Epithelial cell of prostate (primary cell): ENCODE data around the gene PCDHGB3.
"Not testable (repeated sequence)": the region's sequence is repeated elsewhere in the genome, so short reads cannot be mapped to it uniquely, and the experiment has no call there.

Experiments
- DNase-seq: peaks from one replicate; pipeline ENCODE4 v3.0.0-alpha.2; 2011; ENCODE audit warnings: low read depth, low spot score
- H3K27ac ChIP-seq: fragments of 450-650 bp; 2 replicates; pipeline ENCODE4 v1.5.1; 2017; ENCODE audit warnings: mild to moderate bottlenecking

Gene PCDHGB3

DNA sequence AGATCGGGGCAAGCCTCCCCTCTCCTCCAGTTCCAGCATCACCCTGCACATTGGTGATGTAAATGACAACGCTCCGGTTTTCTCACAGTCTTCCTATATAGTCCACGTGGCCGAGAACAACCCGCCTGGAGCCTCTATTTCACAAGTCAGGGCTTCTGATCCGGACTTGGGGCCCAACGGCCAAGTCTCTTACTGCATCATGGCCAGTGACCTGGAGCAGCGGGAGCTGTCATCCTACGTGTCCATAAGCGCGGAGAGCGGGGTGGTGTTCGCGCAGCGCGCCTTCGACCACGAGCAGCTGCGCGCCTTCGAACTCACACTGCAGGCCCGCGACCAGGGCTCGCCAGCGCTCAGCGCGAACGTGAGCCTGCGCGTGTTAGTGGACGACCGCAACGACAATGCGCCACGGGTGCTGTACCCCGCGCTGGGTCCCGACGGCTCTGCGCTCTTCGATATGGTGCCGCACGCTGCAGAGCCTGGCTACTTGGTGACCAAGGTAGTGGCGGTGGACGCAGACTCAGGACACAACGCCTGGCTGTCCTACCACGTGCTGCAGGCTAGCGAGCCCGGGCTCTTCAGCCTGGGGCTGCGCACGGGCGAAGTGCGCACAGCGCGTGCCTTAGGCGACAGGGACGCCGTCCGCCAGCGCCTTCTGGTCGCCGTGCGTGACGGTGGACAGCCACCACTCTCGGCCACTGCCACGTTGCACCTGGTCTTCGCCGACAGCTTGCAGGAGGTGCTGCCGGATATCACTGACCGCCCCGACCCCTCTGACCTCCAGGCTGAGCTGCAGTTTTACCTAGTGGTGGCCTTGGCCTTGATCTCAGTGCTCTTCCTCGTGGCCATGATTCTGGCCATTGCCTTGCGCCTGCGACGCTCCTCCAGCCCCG, 19.4 kb downstream of the PCDHGB3 start:
- no peak overlapping the region for H3K27ac ChIP-seq
- DNase-seq = no peak

DNA sequence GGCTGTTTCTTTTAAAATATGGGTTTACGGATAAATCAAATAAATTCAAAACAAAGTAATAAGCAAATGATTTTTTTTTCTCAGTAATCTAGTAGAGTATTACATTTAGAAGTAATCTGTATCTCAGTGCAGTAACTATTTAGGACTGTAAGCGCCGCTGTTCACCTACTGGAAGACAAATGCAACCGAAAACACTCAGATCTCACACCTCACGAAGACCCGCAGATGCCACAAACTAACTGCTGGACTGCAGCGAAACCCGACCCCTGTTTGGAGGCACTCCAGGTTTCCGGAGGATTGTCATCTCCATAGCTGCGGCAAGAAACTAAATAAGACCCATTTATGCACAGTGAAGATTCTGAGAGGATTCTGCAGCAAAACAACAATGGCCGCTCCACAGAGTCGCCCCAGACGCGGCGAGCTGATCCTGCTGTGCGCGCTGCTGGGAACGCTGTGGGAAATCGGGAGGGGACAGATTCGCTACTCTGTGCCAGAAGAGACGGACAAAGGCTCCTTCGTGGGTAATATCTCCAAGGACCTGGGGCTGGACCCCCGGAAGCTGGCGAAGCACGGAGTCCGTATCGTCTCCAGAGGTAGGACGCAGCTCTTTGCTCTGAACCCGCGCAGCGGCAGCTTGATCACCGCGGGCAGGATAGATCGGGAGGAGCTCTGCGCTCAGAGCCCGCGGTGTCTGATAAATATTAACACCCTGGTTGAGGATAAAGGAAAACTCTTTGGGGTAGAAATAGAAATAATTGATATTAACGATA, 22.6 kb downstream of the PCDHGB3 start, which contains the start of gene PCDHGA8:
TSS of gene PCDHGA8 (plus strand) at position 205 of the 770 bp plus-strand sequence. CDS start at position 386, 181 bp downstream.
- DNase-seq = no peak
- no peak within 1 kb of the TSS for H3K27ac ChIP-seq

DNA sequence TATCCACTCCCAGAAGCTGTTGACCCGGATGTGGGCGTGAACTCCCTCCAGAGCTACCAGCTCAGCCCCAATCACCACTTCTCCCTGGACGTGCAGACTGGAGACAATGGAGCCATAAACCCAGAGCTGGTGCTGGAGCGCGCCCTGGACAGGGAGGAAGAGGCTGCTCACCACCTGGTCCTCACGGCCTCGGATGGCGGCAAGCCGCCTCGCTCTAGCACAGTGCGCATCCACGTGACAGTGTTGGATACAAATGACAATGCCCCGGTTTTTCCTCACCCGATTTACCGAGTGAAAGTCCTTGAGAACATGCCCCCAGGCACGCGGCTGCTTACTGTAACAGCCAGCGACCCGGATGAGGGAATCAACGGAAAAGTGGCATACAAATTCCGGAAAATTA, 23.2 kb downstream of the PCDHGB3 start:
- no peak overlapping the region for H3K27ac ChIP-seq
- no peak for DNase-seq

DNA sequence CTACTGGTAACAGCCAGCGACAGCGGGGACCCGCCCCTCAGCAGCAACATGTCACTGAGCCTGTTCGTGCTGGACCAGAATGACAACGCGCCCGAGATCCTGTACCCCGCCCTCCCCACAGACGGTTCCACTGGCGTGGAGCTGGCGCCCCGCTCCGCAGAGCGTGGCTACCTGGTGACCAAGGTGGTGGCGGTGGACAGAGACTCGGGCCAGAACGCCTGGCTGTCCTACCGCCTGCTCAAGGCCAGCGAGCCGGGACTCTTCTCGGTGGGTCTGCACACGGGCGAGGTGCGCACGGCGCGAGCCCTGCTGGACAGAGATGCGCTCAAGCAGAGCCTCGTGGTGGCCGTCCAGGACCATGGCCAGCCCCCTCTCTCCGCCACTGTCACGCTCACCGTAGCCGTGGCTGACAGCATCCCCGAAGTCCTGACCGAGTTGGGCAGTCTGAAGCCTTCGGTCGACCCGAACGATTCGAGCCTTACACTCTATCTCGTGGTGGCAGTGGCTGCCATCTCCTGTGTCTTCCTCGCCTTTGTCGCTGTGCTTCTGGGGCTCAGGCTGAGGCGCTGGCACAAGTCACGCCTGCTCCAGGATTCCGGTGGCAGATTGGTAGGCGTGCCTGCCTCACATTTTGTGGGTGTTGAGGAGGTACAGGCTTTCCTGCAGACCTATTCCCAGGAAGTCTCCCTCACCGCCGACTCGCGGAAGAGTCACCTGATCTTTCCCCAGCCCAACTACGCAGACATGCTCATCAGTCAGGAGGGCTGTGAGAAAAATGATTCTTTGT, 24.6 kb downstream of the PCDHGB3 start:
- not testable (repeated sequence) for H3K27ac ChIP-seq, DNase-seq

DNA sequence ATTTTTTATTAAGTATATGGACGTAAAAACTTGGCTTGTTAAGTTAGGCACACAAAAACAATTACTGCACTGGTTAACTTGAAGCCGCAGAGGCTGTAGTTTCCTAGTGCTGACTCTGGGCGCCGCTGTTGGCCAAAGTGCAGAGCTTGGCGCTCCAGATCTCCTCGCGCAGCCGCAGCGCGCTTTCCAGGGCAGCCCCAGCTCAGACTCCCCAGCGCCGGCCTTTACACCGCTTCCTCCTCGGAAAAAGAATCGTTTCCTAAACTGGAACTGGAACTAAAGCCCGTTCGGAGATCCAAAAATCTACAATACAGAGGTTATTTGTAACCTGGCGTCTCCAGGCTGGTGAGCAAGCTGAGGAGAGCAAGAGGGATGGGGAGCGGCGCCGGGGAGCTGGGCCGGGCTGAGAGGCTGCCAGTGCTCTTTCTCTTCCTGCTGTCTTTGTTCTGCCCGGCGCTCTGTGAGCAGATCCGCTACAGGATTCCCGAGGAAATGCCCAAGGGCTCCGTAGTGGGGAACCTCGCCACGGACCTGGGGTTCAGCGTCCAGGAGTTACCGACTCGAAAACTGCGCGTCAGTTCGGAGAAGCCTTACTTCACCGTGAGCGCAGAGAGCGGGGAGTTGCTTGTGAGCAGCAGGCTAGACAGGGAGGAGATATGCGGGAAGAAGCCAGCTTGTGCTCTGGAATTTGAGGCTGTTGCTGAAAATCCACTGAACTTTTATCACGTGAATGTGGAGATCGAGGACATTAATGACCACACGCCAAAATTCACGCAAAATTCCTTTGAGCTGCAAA, 27.9 kb downstream of the PCDHGB3 start, which contains the start of gene PCDHGB5:
TSS of gene PCDHGB5 (plus strand) at position 192 of the 796 bp plus-strand sequence. CDS start at position 373, 181 bp downstream.
- H3K27ac ChIP-seq, DNase-seq: not testable (repeated sequence)

DNA sequence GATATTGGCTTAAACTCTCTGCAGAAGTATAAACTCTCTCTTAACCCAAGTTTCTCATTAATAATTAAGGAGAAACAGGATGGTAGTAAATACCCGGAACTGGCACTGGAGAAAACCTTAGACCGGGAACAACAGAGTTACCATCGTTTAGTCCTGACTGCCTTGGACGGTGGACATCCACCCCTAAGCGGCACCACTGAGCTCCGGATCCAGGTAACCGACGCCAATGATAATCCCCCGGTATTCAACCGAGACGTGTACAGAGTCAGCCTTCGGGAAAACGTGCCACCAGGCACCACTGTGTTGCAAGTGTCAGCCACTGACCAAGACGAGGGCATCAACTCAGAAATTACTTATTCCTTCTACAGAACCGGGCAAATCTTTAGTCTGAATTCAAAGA, 28.6 kb downstream of the PCDHGB3 start:
- H3K27ac ChIP-seq = no peak overlapping the region
- DNase-seq = no peak

DNA sequence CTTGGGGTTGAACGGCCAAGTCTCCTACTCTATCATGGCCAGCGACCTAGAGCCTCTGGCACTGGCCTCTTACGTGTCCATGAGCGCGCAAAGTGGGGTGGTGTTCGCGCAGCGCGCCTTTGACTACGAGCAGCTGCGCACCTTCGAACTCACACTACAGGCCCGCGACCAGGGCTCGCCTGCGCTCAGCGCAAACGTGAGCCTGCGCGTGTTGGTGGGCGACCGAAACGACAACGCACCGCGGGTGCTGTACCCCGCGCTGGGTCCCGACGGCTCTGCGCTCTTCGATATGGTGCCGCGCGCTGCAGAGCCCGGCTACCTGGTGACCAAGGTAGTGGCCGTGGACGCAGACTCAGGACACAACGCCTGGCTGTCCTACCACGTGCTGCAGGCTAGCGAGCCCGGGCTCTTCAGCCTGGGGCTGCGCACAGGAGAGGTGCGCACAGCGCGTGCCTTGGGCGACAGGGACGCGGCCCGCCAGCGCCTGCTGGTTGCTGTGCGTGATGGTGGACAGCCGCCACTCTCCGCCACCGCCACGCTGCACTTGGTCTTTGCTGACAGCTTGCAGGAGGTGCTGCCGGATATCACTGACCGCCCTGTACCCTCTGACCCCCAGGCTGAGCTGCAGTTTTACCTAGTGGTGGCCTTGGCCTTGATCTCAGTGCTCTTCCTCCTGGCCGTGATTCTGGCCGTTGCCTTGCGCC, 29.7 kb downstream of the PCDHGB3 start:
- DNase-seq = no peak
- H3K27ac ChIP-seq = no peak overlapping the region

DNA sequence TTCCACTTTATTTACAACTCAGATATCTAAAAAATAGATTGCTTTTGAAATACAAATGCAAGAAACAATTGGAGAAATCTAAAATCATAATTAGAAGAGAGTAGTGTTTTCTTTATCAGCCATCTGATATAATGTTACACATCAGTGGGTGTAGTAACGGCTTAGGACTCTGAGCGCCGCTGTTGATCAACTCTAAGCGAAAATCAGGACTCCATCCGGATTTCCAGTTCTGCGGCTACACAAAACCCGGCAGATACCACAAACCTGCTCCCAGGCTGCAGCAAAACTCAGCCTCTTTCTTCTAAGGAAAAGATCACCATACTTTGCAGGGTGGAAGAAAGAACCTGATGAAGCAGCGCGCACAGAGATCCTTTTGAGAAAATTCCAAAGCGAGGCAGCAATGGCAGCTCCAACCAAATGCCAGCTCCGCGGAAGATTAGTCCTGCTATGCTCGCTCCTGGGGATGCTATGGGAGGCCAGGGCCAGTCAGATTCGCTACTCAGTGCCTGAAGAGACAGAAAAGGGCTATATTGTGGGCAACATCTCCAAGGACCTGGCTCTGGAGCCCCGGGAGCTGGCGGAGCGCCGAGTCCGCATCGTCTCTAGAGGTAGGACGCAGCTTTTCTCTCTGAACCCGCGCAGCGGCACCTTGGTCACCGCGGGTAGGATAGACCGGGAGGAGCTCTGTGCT, 32.7 kb downstream of the PCDHGB3 start, which contains the start of gene PCDHGA9:
TSS of gene PCDHGA9 (plus strand) at position 226 of the 691 bp plus-strand sequence. CDS start at position 401, 175 bp downstream.
- no peak for DNase-seq

DNA sequence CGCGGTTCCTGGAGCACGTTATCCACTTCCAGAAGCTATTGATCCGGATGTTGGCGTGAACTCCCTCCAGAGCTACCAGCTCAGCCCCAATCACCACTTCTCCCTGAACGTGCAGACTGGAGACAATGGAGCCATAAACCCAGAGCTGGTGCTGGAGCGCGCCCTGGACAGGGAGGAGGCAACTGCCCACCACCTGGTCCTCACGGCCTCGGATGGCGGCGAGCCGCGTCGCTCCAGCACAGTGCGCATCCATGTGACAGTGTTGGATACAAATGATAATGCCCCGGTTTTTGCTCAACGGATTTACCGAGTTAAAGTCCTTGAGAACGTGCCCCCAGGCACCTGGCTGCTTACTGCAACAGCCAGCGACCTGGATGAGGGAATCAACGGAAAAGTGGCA, 33.3 kb downstream of the PCDHGB3 start:
- no peak overlapping the region for H3K27ac ChIP-seq
- no peak for DNase-seq

More for the DNA sequence above, 32.7 kb downstream of the PCDHGB3 start, which contains the start of gene PCDHGA9:
- H3K27ac ChIP-seq = no peak within 1 kb of the TSS

DNA sequence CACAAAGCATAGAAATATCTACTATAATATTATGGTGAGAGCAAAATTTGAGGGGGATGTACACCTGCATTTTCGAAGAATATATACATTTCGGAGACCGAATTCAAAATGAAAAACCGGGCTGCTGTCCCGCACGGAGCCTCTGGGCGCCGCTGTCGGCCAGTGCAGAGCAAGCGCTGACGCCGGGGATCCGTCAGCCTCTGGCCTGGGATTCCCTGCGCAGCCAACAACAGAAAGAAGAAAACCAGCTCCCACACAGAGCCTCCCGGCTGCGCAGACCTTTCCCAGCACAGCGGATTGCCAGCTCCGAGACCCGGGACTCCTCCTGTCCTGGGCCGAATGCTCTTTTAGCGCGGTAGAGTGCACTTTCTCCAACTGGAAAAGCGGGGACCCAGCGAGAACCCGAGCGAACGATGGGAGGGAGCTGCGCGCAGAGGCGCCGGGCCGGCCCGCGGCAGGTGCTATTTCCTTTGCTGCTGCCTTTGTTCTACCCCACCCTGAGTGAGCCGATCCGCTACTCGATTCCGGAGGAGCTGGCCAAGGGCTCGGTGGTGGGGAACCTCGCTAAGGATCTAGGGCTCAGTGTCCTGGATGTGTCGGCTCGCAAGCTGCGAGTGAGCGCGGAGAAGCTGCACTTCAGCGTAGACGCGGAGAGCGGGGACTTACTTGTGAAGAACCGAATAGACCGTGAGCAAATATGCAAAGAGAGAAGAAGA, 37.9 kb downstream of the PCDHGB3 start, which contains the start of gene PCDHGB6:
TSS of gene PCDHGB6 (plus strand) at position 232 of the 716 bp plus-strand sequence. CDS start at position 414, 182 bp downstream.
- DNase-seq = not testable (repeated sequence)

DNA sequence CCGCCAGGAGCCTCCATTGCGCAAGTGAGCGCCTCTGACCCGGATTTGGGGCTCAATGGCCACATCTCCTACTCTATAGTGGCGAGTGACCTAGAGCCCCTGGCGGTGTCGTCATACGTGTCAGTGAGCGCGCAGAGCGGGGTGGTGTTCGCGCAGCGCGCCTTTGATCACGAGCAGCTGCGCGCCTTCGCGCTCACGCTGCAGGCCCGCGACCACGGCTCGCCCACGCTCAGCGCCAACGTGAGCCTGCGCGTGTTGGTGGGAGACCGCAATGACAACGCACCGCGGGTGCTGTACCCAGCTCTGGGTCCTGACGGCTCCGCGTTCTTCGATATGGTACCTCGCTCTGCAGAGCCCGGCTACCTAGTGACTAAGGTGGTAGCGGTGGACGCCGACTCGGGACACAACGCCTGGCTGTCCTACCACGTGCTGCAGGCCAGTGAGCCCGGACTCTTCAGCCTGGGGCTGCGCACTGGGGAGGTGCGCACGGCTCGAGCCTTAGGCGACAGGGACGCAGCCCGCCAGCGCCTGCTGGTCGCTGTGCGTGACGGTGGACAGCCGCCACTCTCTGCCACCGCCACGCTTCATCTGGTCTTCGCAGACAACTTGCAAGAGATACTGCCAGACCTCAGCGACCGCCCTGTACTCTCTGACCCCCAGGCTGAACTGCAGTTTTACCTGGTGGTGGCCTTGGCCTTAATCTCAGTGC, 39.7 kb downstream of the PCDHGB3 start:
- H3K27ac ChIP-seq = no peak overlapping the region
- DNase-seq = no peak

More for the DNA sequence above, 37.9 kb downstream of the PCDHGB3 start, which contains the start of gene PCDHGB6:
- not testable (repeated sequence) for H3K27ac ChIP-seq

DNA sequence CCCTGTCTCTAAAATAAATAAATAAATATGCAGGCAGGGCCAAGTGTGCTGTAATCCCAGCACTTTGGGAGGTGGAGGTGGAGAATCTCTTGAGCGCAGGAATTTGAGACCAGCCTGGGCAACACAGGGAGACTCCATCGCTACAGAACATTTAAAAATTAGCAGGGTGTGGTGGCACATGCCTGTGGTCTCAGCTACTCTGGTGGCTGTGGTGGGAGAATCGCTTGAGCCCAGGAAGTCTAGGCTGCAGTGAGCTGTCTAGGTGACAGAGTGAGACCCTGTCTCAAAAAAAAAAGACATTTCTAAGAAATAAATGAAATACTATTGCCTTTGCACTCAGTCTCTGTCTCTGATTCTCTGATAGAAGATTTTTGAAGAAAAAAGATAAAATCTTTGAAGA, 41.5 kb downstream of the PCDHGB3 start:
- no peak overlapping the region for H3K27ac ChIP-seq
- DNase-seq = no peak

DNA sequence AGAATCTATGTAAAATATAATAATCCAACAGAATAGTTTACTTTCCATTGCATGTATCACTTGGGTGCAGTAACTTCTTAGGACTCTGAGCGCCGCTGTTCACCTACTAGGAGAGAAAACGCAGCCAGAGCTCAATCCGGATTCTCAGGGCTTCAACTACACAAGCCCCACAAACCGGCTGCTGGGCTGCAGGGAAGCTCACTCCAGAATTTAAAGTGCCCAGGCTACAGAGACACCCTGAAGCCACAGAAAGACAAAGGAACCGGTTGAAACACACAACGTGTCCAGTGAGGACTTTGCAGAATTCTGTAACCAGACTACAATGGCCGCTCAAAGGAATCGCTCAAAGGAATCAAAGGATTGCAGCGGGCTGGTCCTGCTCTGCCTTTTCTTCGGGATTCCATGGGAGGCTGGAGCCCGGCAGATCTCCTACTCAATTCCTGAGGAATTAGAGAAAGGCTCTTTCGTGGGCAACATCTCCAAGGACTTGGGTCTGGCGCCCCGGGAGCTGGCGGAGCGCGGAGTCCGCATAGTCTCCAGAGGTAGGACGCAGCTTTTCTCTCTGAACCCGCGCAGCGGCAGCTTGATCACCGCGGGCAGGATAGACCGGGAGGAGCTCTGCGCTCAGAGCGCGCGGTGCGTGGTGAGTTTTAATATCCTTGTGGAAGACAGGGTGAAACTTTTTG, 43.0 kb downstream of the PCDHGB3 start, which contains the start of gene PCDHGA10:
TSS of gene PCDHGA10 (plus strand) at position 134 of the 686 bp plus-strand sequence. CDS start at position 323, 189 bp downstream.
- DNase-seq = no peak
- no peak within 1 kb of the TSS for H3K27ac ChIP-seq

DNA sequence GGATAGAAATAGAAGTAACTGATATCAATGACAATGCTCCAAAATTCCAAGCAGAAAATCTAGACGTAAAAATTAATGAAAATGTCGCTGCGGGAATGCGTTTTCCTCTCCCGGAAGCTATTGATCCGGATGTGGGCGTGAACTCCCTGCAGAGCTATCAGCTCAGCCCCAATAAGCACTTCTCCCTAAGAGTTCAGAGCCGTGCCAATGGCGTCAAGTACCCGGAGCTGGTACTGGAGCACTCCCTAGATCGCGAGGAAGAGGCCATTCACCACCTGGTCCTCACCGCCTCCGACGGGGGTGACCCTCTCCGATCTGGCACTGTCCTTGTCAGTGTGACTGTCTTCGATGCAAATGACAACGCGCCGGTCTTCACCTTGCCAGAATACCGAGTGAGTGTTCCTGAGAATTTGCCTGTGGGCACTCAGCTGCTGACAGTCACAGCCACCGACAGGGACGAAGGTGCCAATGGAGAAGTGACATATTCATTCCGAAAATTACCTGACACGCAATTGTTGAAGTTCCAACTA, 43.6 kb downstream of the PCDHGB3 start:
- DNase-seq = no peak
- no peak overlapping the region for H3K27ac ChIP-seq

DNA sequence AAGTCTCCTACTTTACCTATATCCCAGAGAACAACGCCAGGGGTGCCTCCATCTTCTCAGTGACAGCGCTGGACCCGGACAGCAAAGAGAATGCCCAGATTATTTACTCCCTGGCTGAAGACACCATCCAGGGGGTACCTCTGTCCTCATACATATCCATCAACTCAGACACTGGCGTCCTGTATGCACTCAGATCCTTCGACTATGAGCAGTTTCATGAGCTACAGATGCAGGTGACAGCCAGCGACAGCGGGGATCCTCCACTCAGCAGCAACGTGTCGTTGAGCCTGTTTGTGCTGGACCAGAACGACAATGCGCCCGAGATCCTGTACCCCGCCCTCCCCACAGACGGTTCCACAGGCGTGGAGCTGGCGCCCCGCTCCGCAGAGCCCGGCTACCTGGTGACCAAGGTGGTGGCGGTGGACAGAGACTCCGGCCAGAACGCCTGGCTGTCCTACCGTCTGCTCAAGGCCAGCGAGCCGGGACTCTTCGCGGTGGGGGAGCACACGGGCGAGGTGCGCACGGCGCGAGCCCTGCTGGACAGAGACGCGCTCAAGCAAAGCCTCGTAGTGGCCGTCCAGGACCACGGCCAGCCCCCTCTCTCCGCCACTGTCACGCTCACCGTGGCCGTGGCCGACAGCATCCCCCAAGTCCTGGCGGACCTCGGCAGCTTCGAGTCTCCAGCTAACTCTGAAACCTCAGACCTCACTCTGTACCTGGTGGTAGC, 44.7 kb downstream of the PCDHGB3 start:
- H3K27ac ChIP-seq, DNase-seq: not testable (repeated sequence)
